Muscle layer of colon (tissue), 2 donors: Measurements from ENCODE around the gene KBTBD2.
A peak's percentile ranks its signal among the peaks of the same experiment; 100 is the strongest.
"Not testable (repeated sequence)": the region's sequence is repeated elsewhere in the genome, so short reads cannot be mapped to it uniquely, and the experiment has no call there.

Experiments used
- H3K27ac ChIP-seq: one replicate; pipeline ENCODE4 v1.7.0; 2013; ENCODE audit warnings: low read depth, mild to moderate bottlenecking, low read length, moderate library complexity
- H3K27me3 ChIP-seq, 2 donors: one replicate each; pipeline ENCODE4 v1.7.0; 2013; ENCODE audit warnings: low read length in 2 of 2, mild to moderate bottlenecking in 2 of 2; ENCODE audit not compliant: insufficient read depth in 2 of 2, control insufficient read depth in 1 of 2
- H3K36me3 ChIP-seq: one replicate; pipeline ENCODE4 v1.7.0; 2013; ENCODE audit warnings: mild to moderate bottlenecking, low read length; ENCODE audit not compliant: insufficient read depth
- H3K4me1 ChIP-seq: one replicate; pipeline ENCODE4 v1.7.0; 2013; ENCODE audit warnings: mild to moderate bottlenecking, low read length; ENCODE audit not compliant: insufficient read depth
- H3K4me3 ChIP-seq, 2 donors: one replicate each; pipeline ENCODE4 v1.7.0; 2013; ENCODE audit warnings: low read length in 2 of 2, low read depth in 1 of 2, mild to moderate bottlenecking in 1 of 2, moderate library complexity in 1 of 2
- H3K9ac ChIP-seq: one replicate; pipeline ENCODE4 v1.7.0; 2013; ENCODE audit warnings: low read length
- H3K9me3 ChIP-seq: one replicate; pipeline ENCODE4 v1.7.0; 2013; ENCODE audit warnings: mild to moderate bottlenecking, low read length
- donor health status: abdominal sarcoma.
- donor health status: Adenocarcinoma of cecum.

The KBTBD2 gene

GRCh38 chr7:32891043-32891799 is at the start of gene KBTBD2:
TSS of gene KBTBD2 (minus strand) at chr7:32891760. CDS start at chr7:32879604, 12,156 bp downstream.
- peak within 1 kb of the TSS; percentile 81 to 86 for H3K4me3 ChIP-seq
- peak within 1 kb of the TSS; percentile 99 for H3K27ac ChIP-seq
- H3K36me3 ChIP-seq = no peaks in the 10 kb centered on the region
- no peaks in the 10 kb centered on the region for H3K27me3 ChIP-seq
- H3K9ac ChIP-seq = peak within 1 kb of the TSS; percentile 98
- no peaks in the 10 kb centered on the region for H3K9me3 ChIP-seq
- peaks cover 15% of the 10 kb centered on the region for H3K4me1 ChIP-seq

- Histone ChIP-seq H3K4me3 (peak overlapping the region; percentile 92 to 93), H3K27ac (peak overlapping the region; percentile 94)
Measured at GRCh38 chr7:32941181-32941580, 49.6 kb upstream of the KBTBD2 start.

GRCh38 chr7:32937344-32938174 is 46.0 kb upstream of the KBTBD2 start:
- H3K4me3 ChIP-seq = no peak overlapping the region
- no peak overlapping the region for H3K9ac ChIP-seq
- H3K4me1 ChIP-seq = peaks cover 42% of the 10 kb centered on the region

More at GRCh38 chr7:32941181-32941580, 49.6 kb upstream of the KBTBD2 start:
- Histone ChIP-seq H3K36me3 (no peaks in the 10 kb centered on the region), H3K9me3 (no peaks in the 10 kb centered on the region), H3K9ac (peak overlapping the region; percentile 69), H3K27me3 (no peaks in the 10 kb centered on the region), H3K4me1 (peaks cover 48% of the 10 kb centered on the region)

GRCh38 chr7:32936689-32937088 is 45.1 kb upstream of the KBTBD2 start:
- Histone ChIP-seq H3K4me3 (no peak overlapping the region), H3K27ac (no peak overlapping the region), H3K9me3 (no peaks in the 10 kb centered on the region)

More at GRCh38 chr7:32937344-32938174, 46.0 kb upstream of the KBTBD2 start:
- H3K27me3 ChIP-seq = no peaks in the 10 kb centered on the region
- no peaks in the 10 kb centered on the region for H3K36me3 ChIP-seq
- no peaks in the 10 kb centered on the region for H3K9me3 ChIP-seq
- no peak overlapping the region for H3K27ac ChIP-seq

GRCh38 chr7:32935558-32935957 is 44.0 kb upstream of the KBTBD2 start:
- Histone ChIP-seq H3K9ac (no peak overlapping the region), H3K4me3 (no peak overlapping the region), H3K27me3 (no peaks in the 10 kb centered on the region), H3K36me3 (peaks cover 17% of the 10 kb centered on the region), H3K4me1 (peaks cover 34% of the 10 kb centered on the region), H3K9me3 (no peaks in the 10 kb centered on the region), H3K27ac (no peak overlapping the region)

More at GRCh38 chr7:32936689-32937088, 45.1 kb upstream of the KBTBD2 start:
- Histone ChIP-seq H3K36me3 (peaks cover 5% of the 10 kb centered on the region), H3K9ac (no peak overlapping the region), H3K27me3 (no peaks in the 10 kb centered on the region), H3K4me1 (peaks cover 42% of the 10 kb centered on the region)

GRCh38 chr7:32930378-32930777 is 38.8 kb upstream of the KBTBD2 start:
- no peaks in the 10 kb centered on the region for H3K4me1 ChIP-seq
- peaks cover 35% of the 10 kb centered on the region for H3K36me3 ChIP-seq
- no peak overlapping the region for H3K27ac ChIP-seq
- no peaks in the 10 kb centered on the region for H3K27me3 ChIP-seq
- no peak overlapping the region for H3K9ac ChIP-seq
- no peak overlapping the region for H3K4me3 ChIP-seq
- no peaks in the 10 kb centered on the region for H3K9me3 ChIP-seq

GRCh38 chr7:32929430-32930143 is 38.0 kb upstream of the KBTBD2 start:
- Histone ChIP-seq H3K4me3 (no peak overlapping the region), H3K4me1 (no peaks in the 10 kb centered on the region), H3K36me3 (peaks cover 35% of the 10 kb centered on the region), H3K27ac (no peak overlapping the region), H3K9me3 (no peaks in the 10 kb centered on the region), H3K27me3 (no peaks in the 10 kb centered on the region), H3K9ac (no peak overlapping the region)

- no peaks in the 10 kb centered on the region for H3K4me1 ChIP-seq
- H3K36me3 ChIP-seq = peaks cover 39% of the 10 kb centered on the region
- no peak overlapping the region for H3K27ac ChIP-seq
- no peak overlapping the region for H3K9ac ChIP-seq
- no peak overlapping the region for H3K4me3 ChIP-seq
- H3K9me3 ChIP-seq = no peaks in the 10 kb centered on the region
- no peaks in the 10 kb centered on the region for H3K27me3 ChIP-seq
Measured at GRCh38 chr7:32928785-32929298, 37.3 kb upstream of the KBTBD2 start.

- no peaks in the 10 kb centered on the region for H3K27me3 ChIP-seq
- no peak overlapping the region for H3K27ac ChIP-seq
- H3K4me3 ChIP-seq = no peak overlapping the region
- peaks cover 41% of the 10 kb centered on the region for H3K36me3 ChIP-seq
- no peaks in the 10 kb centered on the region for H3K4me1 ChIP-seq
- no peaks in the 10 kb centered on the region for H3K9me3 ChIP-seq
- no peak overlapping the region for H3K9ac ChIP-seq
Measured at GRCh38 chr7:32921896-32922295, 30.3 kb upstream of the KBTBD2 start.

GRCh38 chr7:32916994-32917393 is 25.4 kb upstream of the KBTBD2 start:
- H3K9me3 ChIP-seq, H3K9ac ChIP-seq, H3K27ac ChIP-seq, H3K27me3 ChIP-seq, H3K4me3 ChIP-seq, H3K4me1 ChIP-seq: not testable (repeated sequence)
- H3K36me3 ChIP-seq = peaks cover 59% of the 10 kb centered on the region

- Histone ChIP-seq H3K9ac (no peak overlapping the region), H3K9me3 (no peaks in the 10 kb centered on the region), H3K27me3 (no peaks in the 10 kb centered on the region), H3K4me3 (no peak overlapping the region), H3K36me3 (peaks cover 55% of the 10 kb centered on the region), H3K4me1 (no peaks in the 10 kb centered on the region), H3K27ac (no peak overlapping the region)
Measured at GRCh38 chr7:32916006-32916405, 24.4 kb upstream of the KBTBD2 start.
